Activated naive CD4-positive, alpha-beta T cell treated with anti-CD3 and anti-CD28 coated beads, Interleukin-2, amount 50 U/mL, for 16 hours (primary cell): ENCODE data around the gene IQCH.
"Not testable (repeated sequence)": the region's sequence is repeated elsewhere in the genome, so short reads cannot be mapped to it uniquely, and the experiment has no call there.

ENCODE experiments used
- DNase-seq: peaks from one replicate; pipeline ENCODE4 v3.0.0-alpha.2; 2020

IQCH gene

DNA sequence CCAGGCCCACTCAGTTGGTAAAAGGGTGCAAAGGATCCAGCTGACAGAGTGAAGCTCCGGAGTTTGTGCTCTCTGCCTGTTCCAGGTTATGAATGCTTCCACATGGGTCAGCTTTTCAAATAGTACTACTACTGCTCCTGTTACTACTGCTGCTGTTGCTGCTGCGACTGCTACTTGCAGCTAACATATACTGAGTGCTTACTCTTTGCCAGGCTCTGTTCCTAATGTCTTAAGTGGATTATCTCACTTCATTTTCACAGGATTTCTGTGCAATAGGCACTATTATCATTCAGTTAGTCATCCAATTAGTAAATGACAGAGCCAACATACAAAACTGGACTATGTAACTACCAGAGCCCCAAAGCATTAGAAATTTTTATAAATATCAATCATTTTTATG lies 106.5 kb downstream of the IQCH start:
- DNase-seq = no peak

DNA sequence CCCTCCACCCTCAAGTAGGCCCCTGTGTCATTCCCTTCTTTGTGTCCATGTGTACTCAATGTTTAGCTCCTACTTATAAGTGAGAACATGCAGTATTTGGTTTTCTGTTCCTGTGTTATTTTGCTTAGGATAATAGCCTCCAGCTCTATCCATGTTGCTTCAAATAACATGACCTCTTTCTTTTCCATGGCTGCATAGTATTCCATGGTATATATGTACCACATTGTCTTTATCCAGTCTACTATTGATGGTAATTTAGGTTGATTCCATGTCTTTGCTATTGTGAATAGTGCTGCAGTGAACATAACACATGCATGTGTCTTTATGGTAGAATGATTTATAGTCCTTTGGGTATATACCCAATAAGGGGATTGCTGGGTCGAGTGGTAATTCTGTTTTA lies 109.1 kb downstream of the IQCH start:
- DNase-seq = not testable (repeated sequence)

DNA sequence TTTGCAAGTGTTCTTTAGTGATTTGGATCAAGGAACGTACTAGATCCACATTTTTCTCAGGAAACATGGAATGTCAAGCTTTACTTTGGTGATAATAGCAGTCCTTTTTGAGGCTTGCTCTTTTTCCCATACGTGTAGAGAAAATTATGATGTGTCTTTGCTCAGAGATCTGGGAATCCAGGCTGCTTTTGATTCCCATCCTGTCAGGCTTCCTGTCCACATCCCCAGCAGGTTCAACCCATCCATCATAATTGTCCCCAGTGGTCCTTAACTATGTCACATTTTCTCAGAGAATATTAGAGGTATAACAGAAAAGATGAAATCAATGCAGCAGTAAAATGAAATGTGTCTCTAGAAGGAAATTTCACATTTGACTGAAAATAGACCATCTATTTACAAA lies 111.4 kb downstream of the IQCH start:
- DNase-seq = no peak

DNA sequence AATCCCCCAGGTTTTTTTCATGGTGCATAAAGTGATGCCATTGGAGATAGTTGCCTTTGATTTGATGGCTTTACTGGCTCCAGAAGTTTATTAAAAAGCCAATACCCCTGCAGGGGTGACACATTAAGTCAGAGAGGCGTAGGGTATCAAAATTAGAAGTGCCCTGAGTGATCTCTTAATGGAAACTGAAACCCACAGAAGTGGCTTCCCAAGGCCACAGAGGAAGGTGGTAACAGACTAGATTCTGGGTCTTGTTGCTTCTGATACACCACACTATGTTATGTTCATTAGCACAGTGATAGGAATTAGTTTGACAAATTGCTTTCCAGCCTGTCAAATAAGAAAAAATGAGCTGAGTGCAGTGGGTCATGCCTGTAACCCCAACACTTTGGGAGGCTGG lies 112.3 kb downstream of the IQCH start:
- no peak for DNase-seq

DNA sequence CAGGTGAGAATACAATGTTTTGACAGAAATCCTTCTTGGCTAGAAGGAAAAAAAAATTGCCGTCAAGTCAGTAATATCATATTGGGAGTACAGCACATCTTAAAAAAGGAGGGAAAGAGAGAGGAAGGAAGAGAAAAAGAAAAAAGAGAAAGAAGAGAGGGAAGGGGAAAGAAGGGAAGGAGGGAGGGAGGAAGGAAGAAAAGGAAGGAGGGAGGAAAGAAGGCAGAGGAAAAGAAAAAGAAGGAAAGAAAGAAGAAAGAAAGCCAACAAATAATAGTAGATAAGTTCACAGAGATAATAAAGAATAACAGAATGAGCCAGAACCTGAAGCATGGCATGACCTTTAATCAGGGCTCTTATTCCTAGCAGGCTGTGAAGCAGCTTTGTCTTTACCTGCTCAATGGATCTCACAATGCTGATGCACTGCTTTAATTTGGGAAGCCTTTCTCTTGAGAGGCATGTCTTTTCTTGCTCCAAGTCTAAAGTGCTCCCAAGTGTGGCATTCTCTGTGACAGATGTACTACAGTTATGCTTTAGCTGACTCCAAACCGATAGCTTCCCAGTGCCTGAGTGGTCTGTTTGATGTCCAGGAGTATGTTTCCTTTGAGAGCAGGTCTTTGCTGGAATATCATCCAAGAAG lies 114.9 kb downstream of the IQCH start:
- DNase-seq = no peak

DNA sequence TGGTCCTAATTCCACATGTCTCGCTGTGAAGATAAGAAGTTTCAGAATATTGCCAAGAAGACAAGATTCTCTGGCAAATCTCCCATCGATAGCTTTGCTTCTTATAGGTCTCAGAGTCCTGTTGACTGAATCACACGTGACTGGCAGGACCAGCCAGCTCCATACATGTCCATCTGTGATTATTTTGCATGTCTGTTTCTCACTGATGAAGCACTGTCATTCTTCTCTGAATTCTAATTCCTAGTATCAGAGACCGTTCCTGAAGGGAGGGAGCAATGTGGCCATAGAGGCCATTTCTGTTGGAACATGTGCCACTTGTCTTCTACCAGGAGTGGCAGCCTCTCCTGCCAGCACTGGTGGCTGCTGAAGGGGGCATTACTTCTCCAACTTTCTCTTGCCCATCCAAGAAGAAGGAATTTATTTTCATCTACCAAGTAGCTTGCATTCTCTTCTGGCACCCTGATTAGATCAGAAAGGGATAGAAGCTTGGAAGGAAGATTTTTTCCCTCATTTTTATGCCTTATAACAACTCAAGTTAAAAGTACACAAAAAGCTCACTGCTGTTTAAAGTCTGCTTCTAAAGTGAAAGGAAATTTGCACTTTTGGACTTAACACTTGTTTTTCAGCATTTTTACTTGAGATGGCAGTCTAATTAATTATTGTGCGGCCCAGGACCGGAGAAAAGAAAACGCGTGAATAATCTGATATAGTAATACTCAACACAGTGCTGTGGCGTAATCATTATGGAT lies 115.8 kb downstream of the IQCH start:
- no peak for DNase-seq

GRCh38 chr15:67372543-67372942 lies 118.0 kb downstream of the IQCH start:
- DNase-seq = no peak

GRCh38 chr15:67372986-67373675 lies 118.5 kb downstream of the IQCH start:
- DNase-seq = no peak

- DNase-seq = no peak
These were observed 119.4 kb downstream of the IQCH start for GRCh38 chr15:67373971-67374370.

- DNase-seq = no peak
These were observed 124.9 kb downstream of the IQCH start for GRCh38 chr15:67379530-67379929.

DNA sequence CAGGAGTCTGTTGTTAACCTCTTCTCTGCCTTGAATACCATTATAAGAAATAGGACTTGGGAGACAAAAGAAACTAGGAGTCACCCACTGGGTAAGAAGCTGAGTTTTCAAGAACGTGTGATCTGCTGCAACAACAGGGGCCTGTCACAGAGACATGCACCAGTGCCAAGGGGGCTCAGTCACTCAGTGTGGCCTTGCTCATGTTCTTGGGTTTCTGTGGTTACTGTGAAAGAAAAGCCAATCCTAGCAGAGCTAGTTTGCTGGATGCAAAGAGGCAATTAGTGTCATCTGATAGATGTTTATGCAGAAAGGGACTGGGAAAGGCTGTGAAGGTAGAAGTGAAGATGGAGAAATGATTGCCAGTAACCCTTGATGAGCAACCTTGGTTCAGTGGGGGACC lies 126.3 kb downstream of the IQCH start:
- no peak for DNase-seq

GRCh38 chr15:67381416-67382045 lies 126.9 kb downstream of the IQCH start:
- DNase-seq = no peak

GRCh38 chr15:67382723-67383122 lies 128.1 kb downstream of the IQCH start:
- no peak for DNase-seq

- no peak for DNase-seq
These were observed 129.3 kb downstream of the IQCH start for GRCh38 chr15:67383899-67384298.

- DNase-seq = no peak
These were observed 130.2 kb downstream of the IQCH start for GRCh38 chr15:67384761-67385160.

DNA sequence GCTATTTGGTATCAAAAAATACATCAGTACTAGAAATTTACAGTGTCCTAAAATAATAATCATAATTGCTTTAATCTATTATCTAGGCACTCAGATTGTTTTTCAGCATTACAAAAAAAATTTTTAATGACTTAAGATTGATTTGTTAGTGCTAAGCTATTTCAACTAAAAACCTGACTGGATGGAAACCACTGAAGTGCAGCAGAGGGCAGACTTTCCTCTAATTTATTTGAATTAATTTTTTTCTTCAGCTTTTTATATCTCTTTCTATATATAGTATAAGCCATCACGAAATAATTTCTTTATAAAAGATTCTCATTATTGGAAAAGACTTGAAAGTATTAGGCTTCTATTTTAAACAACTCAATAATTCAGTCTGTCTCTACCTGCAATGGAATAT lies 131.4 kb downstream of the IQCH start:
- no peak for DNase-seq

DNA sequence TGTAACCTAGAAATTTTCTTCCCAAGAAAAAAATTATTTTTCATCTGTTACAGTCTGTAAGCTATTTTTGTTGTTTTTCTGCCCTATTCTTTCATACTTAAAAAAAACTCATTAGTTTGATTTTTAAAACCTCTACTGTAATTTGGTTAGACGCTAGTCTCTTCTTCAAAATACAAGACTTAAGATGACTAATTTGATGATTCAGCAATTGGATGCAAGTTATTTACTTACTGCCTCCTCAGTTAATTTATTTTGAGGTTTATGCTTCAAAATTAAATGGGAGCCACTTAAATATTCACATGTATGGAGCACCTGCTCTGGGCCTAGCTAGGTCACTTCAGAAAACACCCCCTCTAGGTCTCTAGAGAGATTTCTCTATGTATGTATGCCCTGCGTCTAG lies 132.4 kb downstream of the IQCH start:
- no peak for DNase-seq

- no peak for DNase-seq
These were observed 135.4 kb downstream of the IQCH start for GRCh38 chr15:67389975-67390374.

- no peak for DNase-seq
These were observed 140.5 kb downstream of the IQCH start for GRCh38 chr15:67394873-67395639.

DNA sequence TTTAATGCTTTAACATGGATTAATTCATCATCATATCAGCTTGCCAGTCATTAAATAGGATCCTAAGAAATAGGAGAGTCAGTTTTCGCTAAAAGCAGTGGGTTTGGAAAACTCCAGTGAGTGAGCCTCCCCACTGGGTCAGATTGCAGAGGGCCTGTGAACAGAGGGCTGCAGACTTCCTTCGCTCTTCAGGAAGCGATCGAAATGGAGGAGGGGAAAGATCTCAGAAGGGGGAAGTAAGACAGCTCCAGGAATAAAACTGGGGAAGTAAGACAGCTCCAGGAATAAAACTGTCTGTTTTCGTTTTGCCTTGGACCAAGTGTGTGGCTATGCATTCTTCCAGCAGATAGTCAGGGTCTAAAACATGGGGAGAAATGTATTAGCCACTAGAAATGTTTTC lies 141.5 kb downstream of the IQCH start:
- no peak for DNase-seq

GRCh38 chr15:67397139-67397538 lies 142.6 kb downstream of the IQCH start:
- DNase-seq = no peak

DNA sequence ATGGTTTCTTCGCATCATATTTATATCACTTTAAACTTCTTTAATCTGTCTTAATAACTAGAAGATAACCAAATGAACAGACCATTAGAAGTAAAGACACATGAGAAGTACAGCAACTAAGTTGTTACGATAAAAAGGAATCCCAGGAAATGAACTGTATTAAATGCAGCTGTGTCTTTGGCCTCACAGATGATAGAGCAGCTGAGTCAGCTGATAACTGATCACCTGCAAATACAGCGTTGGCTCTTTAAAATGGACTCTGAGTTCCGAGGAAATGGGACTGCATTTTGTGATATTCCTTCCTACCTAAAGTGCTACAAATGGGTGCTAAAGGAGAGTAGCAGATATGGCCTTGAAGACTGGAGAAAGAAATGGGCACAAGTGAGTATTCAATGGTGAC lies 145.3 kb downstream of the IQCH start:
- DNase-seq = no peak

GRCh38 chr15:67400890-67401289 lies 146.3 kb downstream of the IQCH start:
- no peak for DNase-seq
